OCI-LY7 (cell line): ENCODE data around the gene ELF2. TPM values are rescaled to one million over a fixed set of nuclear protein-coding genes. Genes with fewer than 3 reads are reported as not detected.
A peak's percentile ranks its signal among the peaks of the same experiment; 100 is the strongest.

Experiments used
- BruUV-seq: library from RNA; stranded (reverse); fragments of 400-500 nt; replicated peaks from 2 replicates; lab custom pipeline; 2021; lab: Mats Ljungman, UMichigan
- CTCF ChIA-PET: fragments of 300-600 bp; sonication (Branson Sonifier 250); formaldehyde crosslinking; loops from one replicate; lab custom pipeline; 2022; ENCODE audit warnings: antibody characterized with exemption; ENCODE audit not compliant: unreplicated experiment; lab: Charles Lee
- POLR2A ChIA-PET: fragments of 300-600 bp; sonication (Branson Sonifier 250); formaldehyde crosslinking; loops from one replicate; lab custom pipeline; 2022; ENCODE audit warnings: antibody characterized with exemption; lab: Charles Lee
- DNase-seq: peaks from one replicate; pipeline ENCODE4 v3.0.0-alpha.2; 2015; ENCODE audit warnings: low spot score
- H2AFZ ChIP-seq: fragments of 200-600 bp; sonication (generic), shearing (Covaris generic); 2 replicates; pipeline ENCODE4 v1.6.1; 2014; ENCODE audit warnings: mild to moderate bottlenecking, antibody characterized with exemption, low read length, moderate library complexity
- H3K27ac ChIP-seq: fragments of 200-600 bp; sonication (generic); 2 replicates; pipeline ENCODE4 v1.5.1; 2014; ENCODE audit warnings: mixed run types, low read depth, mild to moderate bottlenecking, moderate library complexity, low read length, inconsistent platforms; ENCODE audit not compliant: poor library complexity, severe bottlenecking
- H3K36me3 ChIP-seq: fragments of 200-600 bp; sonication (generic); 2 replicates; pipeline ENCODE4 v1.6.1; 2014; ENCODE audit warnings: mild to moderate bottlenecking, antibody characterized with exemption, low read length, moderate library complexity, mixed read lengths; ENCODE audit not compliant: insufficient read depth
- H3K4me1 ChIP-seq: fragments of 200-600 bp; sonication (generic); 2 replicates; pipeline ENCODE4 v1.5.1; 2014; ENCODE audit warnings: mild to moderate bottlenecking, low read length; ENCODE audit not compliant: insufficient read depth, poor library complexity, severe bottlenecking
- H3K4me2 ChIP-seq: fragments of 200-600 bp; sonication (generic); 2 replicates; pipeline ENCODE4 v1.6.1; 2014; ENCODE audit warnings: mild to moderate bottlenecking, low read length
- H3K4me3 ChIP-seq: fragments of 200-600 bp; sonication (generic); 2 replicates; pipeline ENCODE4 v1.5.1; 2014; ENCODE audit warnings: mild to moderate bottlenecking, low read depth, low read length; ENCODE audit not compliant: poor library complexity, severe bottlenecking
- H3K79me2 ChIP-seq: fragments of 200-600 bp; sonication (generic); 2 replicates; pipeline ENCODE4 v1.6.1; 2016; ENCODE audit warnings: low read depth, mild to moderate bottlenecking, low read length, moderate library complexity, mixed read lengths; ENCODE audit not compliant: insufficient read depth
- H3K9me2 ChIP-seq: fragments of 200-600 bp; sonication (generic); 2 replicates; pipeline ENCODE4 v1.6.1; 2016; ENCODE audit warnings: mild to moderate bottlenecking, low read length, mixed read lengths; ENCODE audit not compliant: insufficient read depth
- H3K9me3 ChIP-seq: fragments of 200-600 bp; sonication (generic); 2 replicates; pipeline ENCODE4 v1.6.1; 2014; ENCODE audit warnings: mild to moderate bottlenecking, mixed run types, low read length, mixed read lengths
- H4K20me1 ChIP-seq: fragments of 200-600 bp; sonication (generic); 2 replicates; pipeline ENCODE4 v1.6.1; 2014; ENCODE audit warnings: mild to moderate bottlenecking, antibody characterized with exemption, low read length, moderate library complexity, mixed read lengths; ENCODE audit not compliant: insufficient read depth
- CTCF ChIP-seq: fragments of 200-600 bp; sonication (generic); conservative IDR thresholded peaks from 2 replicates; pipeline ENCODE4 v1.5.1; 2014; ENCODE audit warnings: mild to moderate bottlenecking, antibody characterized with exemption, low read length, moderate library complexity, mixed read lengths
- EZH2phosphoT487 ChIP-seq: fragments of 200-600 bp; sonication (generic); IDR thresholded peaks from 2 replicates; pipeline ENCODE4 v1.6.1; 2018; ENCODE audit warnings: low read depth, borderline replicate concordance, mild to moderate bottlenecking, mixed run types, antibody characterized with exemption, low read length, moderate library complexity, mixed read lengths
- intact Hi-C: fragments of 100-400 bp; cut with micrococcal nuclease; formaldehyde crosslinking; loops from one replicate; pipeline ENCODE4 v1.10.0; 2022; ENCODE audit not compliant: unreplicated experiment
- total RNA-seq, 2 experiments: library from RNA; depleted of rRNA in 1 of 2; stranded (reverse); fragments of >200 nt in 1 of 2; shearing (Covaris generic) in 1 of 2; gene quantifications; 2 replicates each; pipeline ENCODE4 v1.2.3, GENCODE V29; 2014 to 2022

ELF2 gene
- total RNA-seq, 2 experiments from 2014 or later, result 49.6 to 57.0 TPM

- POLR2A ChIA-PET, result interaction anchor here (0.6 to 4.7 kb wide), 4 partner anchors 10 to 1530 kb away, joined by 3 to 24 read pairs (median 4); no protein-coding TSS in a partner anchor
- Histone ChIP-seq H3K27ac (no peak overlapping the region), H3K79me2 (peaks cover 66% of the 10 kb centered on the region), H2AFZ (no peak overlapping the region), H3K4me2 (peak overlapping the region; percentile 64), H3K4me3 (peak overlapping the region; percentile 42), H4K20me1 (peaks cover 13% of the 10 kb centered on the region; the same call in 1 of the 2 replicates), H3K36me3 (peaks cover 41% of the 10 kb centered on the region), H3K9me2 (no peaks in the 10 kb centered on the region), H3K9me3 (no peaks in the 10 kb centered on the region), H3K4me1 (peaks cover 38% of the 10 kb centered on the region)
- TF ChIP-seq EZH2phosphoT487, result no peak
- no peak for TF ChIP-seq CTCF
- CTCF ChIA-PET, result no interaction called here
- no TSS peak for BruUV-seq
- intact Hi-C loops, result loop anchor here (2.0 to 5.0 kb wide), 4 partner anchors 159 to 1134 kb away; partner anchors contain the start of genes ELF2, MAML3 and SETD7
- DNase-seq, result no peak
Observed at GRCh38 chr4:139017861-139018260, 159.2 kb downstream of the ELF2 start.

- H3K9me3 ChIP-seq, result no peaks in the 10 kb centered on the region
- ChIA-PET CTCF (interaction anchor here (1.6 kb wide), 1 partner anchor 11 kb away, joined by 5 read pairs; no protein-coding TSS in a partner anchor), POLR2A (interaction anchor here (0.6 to 4.7 kb wide), 10 partner anchors 9 to 335 kb away, joined by 3 to 24 read pairs (median 4); no protein-coding TSS in a partner anchor)
- peak overlapping the region; percentile 88 for H3K4me3 ChIP-seq
- no peak; the same call in 1 of the 2 replicates for TF ChIP-seq CTCF
- H3K4me2 ChIP-seq, result peak overlapping the region; percentile 64
- H3K79me2 ChIP-seq, result peaks cover 49% of the 10 kb centered on the region
- peaks cover 13% of the 10 kb centered on the region; the same call in 1 of the 2 replicates for H4K20me1 ChIP-seq
- no TSS peak for BruUV-seq
- peaks cover 24% of the 10 kb centered on the region for H3K36me3 ChIP-seq
- intact Hi-C loops, result loop anchor here (1.0 to 5.0 kb wide), 5 partner anchors 67 to 1136 kb away; partner anchors contain the start of genes ELF2, MAML3 and SETD7
- DNase-seq, result peak; percentile 78
- H3K4me1 ChIP-seq, result peaks cover 38% of the 10 kb centered on the region
- peak overlapping the region; percentile 79 for H3K27ac ChIP-seq
- H3K9me2 ChIP-seq, result no peaks in the 10 kb centered on the region
- peak overlapping the region; percentile 73; the same call in 1 of the 2 replicates for H2AFZ ChIP-seq
Observed at GRCh38 chr4:139015948-139016471, 161.0 kb downstream of the ELF2 start.
